Mucosa of descending colon (tissue), 3 donors: Measurements from ENCODE around the gene F5. TPM values are rescaled to one million over a fixed set of nuclear protein-coding genes. Genes with fewer than 3 reads are reported as not detected.

ENCODE experiments used
- ATAC-seq: fragments of 200-7000 bp; cut with Tn5 transposase; one replicate; pipeline ENCODE4 v1.9.1; 2020; ENCODE audit warnings: mild to moderate bottlenecking, moderate library complexity
- DNase-seq, 3 donors: peaks; one replicate each; pipeline ENCODE4 v3.0.0-alpha.2; 2020
- H3K36me3 ChIP-seq: fragments of 200-600 bp; one replicate; pipeline ENCODE4 v1.8.0; 2021; ENCODE audit warnings: low read depth, mild to moderate bottlenecking
- H3K4me1 ChIP-seq: fragments of 200-600 bp; one replicate; pipeline ENCODE4 v1.8.0; 2021; ENCODE audit warnings: low read depth, mild to moderate bottlenecking
- H3K4me3 ChIP-seq: fragments of 200-600 bp; one replicate; pipeline ENCODE4 v1.8.0; 2021; ENCODE audit warnings: mild to moderate bottlenecking
- H3K9me3 ChIP-seq: fragments of 200-600 bp; one replicate; pipeline ENCODE4 v1.8.0; 2021; ENCODE audit warnings: mild to moderate bottlenecking
- intact Hi-C, 2 donors: fragments of 100-400 bp; cut with DNase I in 1 of 2; cut with micrococcal nuclease in 1 of 2; formaldehyde crosslinking; loops; one replicate each; pipeline versions ENCODE4 v1.11.0 to v1.11.1; 2022; cut with DNase I, micrococcal nuclease
- total RNA-seq, 3 donors: library from RNA; stranded (reverse); fragmentation: NEBNext Ultra II Directional in 2 of 3; extraction: Animal tissue kit (Norgen Biotek cat#: 25700) in 2 of 3; gene quantifications; one replicate each; pipeline versions ENCODE4 v1.2.1 to v1.2.4, GENCODE V29; 2021 to 2023
- TF ChIP-seq, protein P1 (sequence below): fragments of 200-600 bp; IDR thresholded peaks from one replicate; pipeline ENCODE4 v1.8.0; 2022; ENCODE audit warnings: antibody characterized with exemption, mild to moderate bottlenecking
- donor health status: DM: no; HTN: no; CAD: no; lungs with moderate emphysema.
- donor health status: DM: no; HTN: no; CAD: no.
- donor health status: DM: no; HTN: yes; CAD: no.

The F5 gene
- total RNA-seq, 3 donors from 2014 or later: 0.44 to 2.5 (median 0.69) TPM

DNA sequence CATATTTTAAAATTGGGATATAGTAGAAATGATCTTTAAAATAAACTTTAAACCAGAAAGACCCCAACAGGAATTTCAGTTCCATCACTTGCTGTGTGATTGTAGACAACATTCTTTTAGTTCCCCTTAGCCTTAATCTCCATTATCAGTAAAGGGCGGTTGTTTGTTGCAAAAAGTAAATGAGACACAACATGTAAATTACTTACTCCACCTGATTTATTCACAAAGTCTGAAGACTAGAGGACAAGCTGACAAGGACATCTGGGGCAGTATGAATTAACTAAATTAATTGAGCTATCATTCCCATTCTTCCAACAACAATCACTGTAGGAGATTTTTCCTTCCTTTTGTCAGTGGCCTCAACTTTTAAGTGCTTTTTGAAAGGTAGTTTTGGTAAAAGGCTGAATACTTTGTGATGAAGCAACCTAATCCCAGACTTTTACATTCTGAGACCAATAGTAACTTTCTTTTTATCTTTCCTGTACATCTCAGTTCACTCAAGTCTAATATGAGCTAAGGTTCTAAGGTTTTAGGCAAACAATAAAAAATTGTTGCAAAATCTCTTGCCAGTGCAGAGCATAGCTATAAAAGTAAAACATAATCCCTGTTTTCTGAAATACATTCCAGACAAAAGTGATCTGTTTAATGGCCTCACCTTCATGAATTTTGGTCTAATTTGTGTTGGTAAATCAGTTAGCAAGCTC is 106.8 kb downstream of the F5 start:
- Histone ChIP-seq H3K4me1 (peaks cover 9% of the 10 kb centered on the region), H3K9me3 (no peaks in the 10 kb centered on the region), H3K36me3 (no peaks in the 10 kb centered on the region), H3K4me3 (no peak overlapping the region)
- intact Hi-C loops: no loop called here
- no peak for DNase-seq
- ATAC-seq: no peak
- TF ChIP-seq, protein P1, sequence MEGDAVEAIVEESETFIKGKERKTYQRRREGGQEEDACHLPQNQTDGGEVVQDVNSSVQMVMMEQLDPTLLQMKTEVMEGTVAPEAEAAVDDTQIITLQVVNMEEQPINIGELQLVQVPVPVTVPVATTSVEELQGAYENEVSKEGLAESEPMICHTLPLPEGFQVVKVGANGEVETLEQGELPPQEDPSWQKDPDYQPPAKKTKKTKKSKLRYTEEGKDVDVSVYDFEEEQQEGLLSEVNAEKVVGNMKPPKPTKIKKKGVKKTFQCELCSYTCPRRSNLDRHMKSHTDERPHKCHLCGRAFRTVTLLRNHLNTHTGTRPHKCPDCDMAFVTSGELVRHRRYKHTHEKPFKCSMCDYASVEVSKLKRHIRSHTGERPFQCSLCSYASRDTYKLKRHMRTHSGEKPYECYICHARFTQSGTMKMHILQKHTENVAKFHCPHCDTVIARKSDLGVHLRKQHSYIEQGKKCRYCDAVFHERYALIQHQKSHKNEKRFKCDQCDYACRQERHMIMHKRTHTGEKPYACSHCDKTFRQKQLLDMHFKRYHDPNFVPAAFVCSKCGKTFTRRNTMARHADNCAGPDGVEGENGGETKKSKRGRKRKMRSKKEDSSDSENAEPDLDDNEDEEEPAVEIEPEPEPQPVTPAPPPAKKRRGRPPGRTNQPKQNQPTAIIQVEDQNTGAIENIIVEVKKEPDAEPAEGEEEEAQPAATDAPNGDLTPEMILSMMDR: no peak

DNA sequence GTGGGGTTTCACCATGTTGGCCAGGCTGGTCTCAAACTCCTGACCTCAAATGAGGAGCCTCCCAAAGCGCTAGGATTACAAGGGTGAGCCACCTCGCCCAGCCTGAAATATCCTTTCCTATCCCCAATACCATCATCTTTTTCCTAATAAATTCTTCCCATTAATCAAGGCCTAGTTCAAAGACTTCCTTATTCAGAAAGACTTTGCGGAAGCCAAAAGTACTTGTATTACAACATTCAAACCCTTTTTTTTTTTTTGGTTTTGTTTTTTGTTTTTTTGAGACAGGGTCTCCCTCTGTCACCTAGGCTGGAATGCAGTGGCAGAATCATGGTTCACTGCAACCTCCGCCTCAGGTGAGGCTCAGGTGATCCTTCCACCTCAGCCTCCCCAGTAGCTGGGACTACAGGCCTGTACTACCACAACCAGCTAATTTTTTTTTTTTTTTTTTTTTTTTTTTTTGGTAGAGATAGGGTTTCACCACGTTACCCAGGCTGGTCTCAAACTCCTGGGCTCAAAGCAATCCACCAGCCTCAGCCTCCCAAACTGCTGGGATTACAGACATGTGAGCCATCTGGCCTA is 108.1 kb downstream of the F5 start:
- H3K4me3 ChIP-seq: no peak overlapping the region
- H3K36me3 ChIP-seq: no peaks in the 10 kb centered on the region
- H3K4me1 ChIP-seq: peaks cover under 1% of the 10 kb centered on the region
- TF ChIP-seq, protein P1: no peak
- no peak for DNase-seq
- intact Hi-C loops: no loop called here
- no peak for ATAC-seq
- no peaks in the 10 kb centered on the region for H3K9me3 ChIP-seq

DNA sequence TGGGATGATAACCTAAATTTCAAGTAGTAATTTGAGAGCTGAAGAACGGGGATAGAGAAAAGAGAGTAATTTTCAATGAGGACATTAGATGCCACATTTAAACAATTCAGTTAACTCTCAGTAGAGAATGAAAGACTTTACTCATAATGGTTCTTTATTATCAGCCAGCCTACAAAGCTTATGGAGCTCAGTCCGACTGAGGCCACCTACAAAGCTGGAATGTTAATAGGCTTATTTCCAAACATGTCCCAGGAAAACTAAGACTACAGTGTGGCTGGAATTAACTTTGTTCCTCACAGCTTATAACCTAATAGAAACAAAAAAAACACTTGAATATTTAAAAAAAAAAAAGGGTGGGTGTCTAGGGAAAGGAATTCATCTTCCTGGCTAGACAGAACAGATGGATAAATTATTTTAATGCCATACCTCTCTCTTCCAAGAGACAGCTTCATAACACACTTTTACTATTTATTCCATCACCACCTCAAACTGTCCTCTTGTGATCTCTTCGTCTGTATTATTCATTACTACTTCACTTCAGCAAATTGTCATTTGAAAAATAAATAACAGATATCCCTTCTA is 110.4 kb downstream of the F5 start:
- DNase-seq (no peak), ATAC-seq (no peak)
- no peaks in the 10 kb centered on the region for H3K9me3 ChIP-seq
- no peaks in the 10 kb centered on the region for H3K4me1 ChIP-seq
- intact Hi-C loops: no loop called here
- no peaks in the 10 kb centered on the region for H3K36me3 ChIP-seq
- no peak overlapping the region for H3K4me3 ChIP-seq
- TF ChIP-seq, protein P1: no peak

DNA sequence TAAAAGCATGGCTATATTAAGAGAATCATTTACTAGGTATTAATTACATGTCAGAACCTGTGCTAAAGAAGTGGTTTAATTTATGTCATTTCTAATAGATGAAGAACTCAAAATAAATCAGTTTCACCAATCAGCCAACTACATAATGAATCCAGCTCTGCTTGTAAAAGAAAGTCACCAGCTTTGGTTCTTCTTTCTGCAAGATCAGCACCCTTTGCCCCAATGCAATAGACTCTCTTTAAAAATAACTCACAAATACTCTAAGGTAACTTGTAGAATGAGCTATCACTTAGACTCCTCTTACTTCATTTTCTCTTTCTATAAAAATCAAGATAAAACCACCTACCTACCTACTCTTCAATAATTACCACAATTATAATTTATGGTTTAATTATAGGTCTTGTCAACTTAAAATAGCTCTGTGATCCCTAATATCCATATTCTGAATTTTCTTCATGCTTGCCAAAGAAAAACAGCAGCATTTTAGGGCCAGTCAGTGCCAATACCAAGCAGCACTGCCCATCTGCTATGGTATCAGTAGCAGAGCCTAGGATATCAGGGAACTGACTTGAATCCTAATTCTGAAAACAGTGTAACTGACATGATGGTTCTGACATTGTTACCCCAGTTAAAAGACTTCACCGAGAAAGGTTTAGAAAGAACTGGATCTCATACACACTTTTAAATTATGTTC is 111.8 kb downstream of the F5 start:
- H3K4me3 ChIP-seq: no peak overlapping the region
- no peaks in the 10 kb centered on the region for H3K9me3 ChIP-seq
- TF ChIP-seq, protein P1: no peak
- intact Hi-C loops: no loop called here
- H3K36me3 ChIP-seq: no peaks in the 10 kb centered on the region
- DNase-seq (no peak), ATAC-seq (no peak)
- no peaks in the 10 kb centered on the region for H3K4me1 ChIP-seq

DNA sequence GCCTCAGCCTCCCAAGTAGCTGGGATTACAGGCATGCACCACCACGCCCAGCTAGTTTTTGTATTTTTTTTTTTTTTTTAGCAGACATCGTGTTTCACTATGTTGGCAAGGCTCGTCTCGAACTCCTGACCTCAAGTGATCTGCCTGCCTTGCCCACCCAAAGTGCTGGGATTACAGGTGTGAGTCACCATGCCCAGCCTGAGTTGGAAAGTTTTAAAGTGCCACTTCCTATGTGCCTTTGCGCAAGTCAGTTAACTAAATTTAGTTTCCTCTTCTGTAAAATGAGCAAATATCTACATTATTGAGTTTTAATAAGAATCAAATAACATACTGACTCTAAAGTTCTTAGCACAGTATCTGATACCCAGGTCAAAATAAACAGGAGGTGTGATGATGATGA is 112.9 kb downstream of the F5 start:
- no peak for ATAC-seq
- H3K9me3 ChIP-seq: no peaks in the 10 kb centered on the region
- DNase-seq: no peak
- no peaks in the 10 kb centered on the region for H3K36me3 ChIP-seq
- TF ChIP-seq, protein P1: no peak
- intact Hi-C loops: no loop called here
- no peaks in the 10 kb centered on the region for H3K4me1 ChIP-seq
- no peak overlapping the region for H3K4me3 ChIP-seq
